ENCODE data around the gene CRABP2. TPM values are rescaled to one million over a fixed set of nuclear protein-coding genes. Genes with fewer than 3 reads are reported as not detected.

CRABP2 gene
- total RNA-seq, 1 donor from 2014 or later, result 606 TPM

- Mint-ChIP-seq H3K4me3 (peak overlapping the region; percentile 66), H3K36me3 (ENCODE audit: low read depth) (peaks cover 3% of the 10 kb centered on the region), H3K4me1 (peaks cover 99% of the 10 kb centered on the region), H3K9me3 (no peaks in the 10 kb centered on the region), H3K27ac (ENCODE audit: unreplicated experiment) (peak overlapping the region; percentile 99), H3K27me3 (ENCODE audit: low read depth) (peaks cover 49% of the 10 kb centered on the region)
- TF ChIP-seq CTCF (conservative IDR thresholded peaks at IDR 0.05), result no peak
- no peak for DNase-seq (ENCODE audit: low read depth, low spot score)
Measured at GRCh38 chr1:156664046-156664766, 41.2 kb downstream of the CRABP2 start.

- peaks cover 49% of the 10 kb centered on the region for H3K27me3 Mint-ChIP-seq (ENCODE audit: low read depth)
- H3K27ac Mint-ChIP-seq (ENCODE audit: unreplicated experiment), result peak overlapping the region; percentile 99
- TF ChIP-seq CTCF (conservative IDR thresholded peaks at IDR 0.05), result no peak
- peaks cover 89% of the 10 kb centered on the region for H3K4me1 Mint-ChIP-seq
- peaks cover 3% of the 10 kb centered on the region for H3K36me3 Mint-ChIP-seq (ENCODE audit: low read depth)
- H3K4me3 Mint-ChIP-seq, result peak overlapping the region; percentile 68
- DNase-seq (ENCODE audit: low read depth, low spot score), result no peak
- H3K9me3 Mint-ChIP-seq, result no peaks in the 10 kb centered on the region
Measured at GRCh38 chr1:156663178-156663577, 42.2 kb downstream of the CRABP2 start.

GRCh38 chr1:156662800-156663055 lies 42.7 kb downstream of the CRABP2 start:
- Mint-ChIP-seq H3K27me3 (ENCODE audit: low read depth) (peaks cover 49% of the 10 kb centered on the region), H3K36me3 (ENCODE audit: low read depth) (peaks cover 3% of the 10 kb centered on the region), H3K4me3 (peak overlapping the region; percentile 68), H3K27ac (ENCODE audit: unreplicated experiment) (peak overlapping the region; percentile 99), H3K4me1 (peaks cover 87% of the 10 kb centered on the region), H3K9me3 (no peaks in the 10 kb centered on the region)
- DNase-seq (ENCODE audit: low read depth, low spot score), result no peak
- no peak for TF ChIP-seq CTCF (conservative IDR thresholded peaks at IDR 0.05)

- H3K4me1 Mint-ChIP-seq, result peaks cover 87% of the 10 kb centered on the region
- no peak for TF ChIP-seq CTCF (conservative IDR thresholded peaks at IDR 0.05)
- peak overlapping the region; percentile 99 for H3K27ac Mint-ChIP-seq (ENCODE audit: unreplicated experiment)
- peaks cover 50% of the 10 kb centered on the region for H3K27me3 Mint-ChIP-seq (ENCODE audit: low read depth)
- peaks cover 3% of the 10 kb centered on the region for H3K36me3 Mint-ChIP-seq (ENCODE audit: low read depth)
- no peaks in the 10 kb centered on the region for H3K9me3 Mint-ChIP-seq
- peak overlapping the region; percentile 68 for H3K4me3 Mint-ChIP-seq
- DNase-seq (ENCODE audit: low read depth, low spot score), result no peak
Measured at GRCh38 chr1:156662005-156662799, 43.2 kb downstream of the CRABP2 start.

- peaks cover 56% of the 10 kb centered on the region for H3K27me3 Mint-ChIP-seq (ENCODE audit: low read depth)
- no peak for DNase-seq (ENCODE audit: low read depth, low spot score)
- H3K4me1 Mint-ChIP-seq, result peaks cover 77% of the 10 kb centered on the region
- H3K27ac Mint-ChIP-seq (ENCODE audit: unreplicated experiment), result peak overlapping the region; percentile 99
- TF ChIP-seq CTCF (conservative IDR thresholded peaks at IDR 0.05), result no peak
- no peaks in the 10 kb centered on the region for H3K9me3 Mint-ChIP-seq
- peak overlapping the region; percentile 68 for H3K4me3 Mint-ChIP-seq
- no peaks in the 10 kb centered on the region for H3K36me3 Mint-ChIP-seq (ENCODE audit: low read depth)
Measured at GRCh38 chr1:156660752-156661112, 44.7 kb downstream of the CRABP2 start.
